Spinal cord (tissue), 10 donors: ENCODE measurements around the gene NDUFA8. TPM values are rescaled to one million over a fixed set of nuclear protein-coding genes. Genes with fewer than 3 reads are reported as not detected.

ENCODE experiments used
- DNase-seq, 6 donors: peaks; one replicate each; pipeline versions ENCODE4 v3.0.0 to v3.0.0-alpha.2; 2013 to 2015; ENCODE audit warnings: low spot score in 6 of 6, low read depth in 4 of 6
- H3K27ac ChIP-seq: one replicate; pipeline ENCODE4 v1.5.1; 2013; ENCODE audit warnings: low read depth, low read length, control low read depth
- H3K27me3 ChIP-seq: one replicate; pipeline ENCODE4 v1.6.1; 2013; ENCODE audit warnings: low read length; ENCODE audit not compliant: control insufficient read depth, insufficient read depth
- H3K36me3 ChIP-seq: one replicate; pipeline ENCODE4 v1.6.1; 2013; ENCODE audit warnings: low read length; ENCODE audit not compliant: control insufficient read depth, insufficient read depth
- H3K4me1 ChIP-seq: one replicate; pipeline ENCODE4 v1.6.1; 2013; ENCODE audit warnings: low read length; ENCODE audit not compliant: control insufficient read depth, insufficient read depth
- H3K4me3 ChIP-seq: one replicate; pipeline ENCODE4 v1.5.1; 2013; ENCODE audit warnings: low read depth, low read length, control low read depth
- H3K9me3 ChIP-seq: one replicate; pipeline ENCODE4 v1.6.1; 2013; ENCODE audit warnings: low read length; ENCODE audit not compliant: control insufficient read depth, insufficient read depth
- WGBS: methylation state at CpG from one replicate; pipeline ENCODE4 v1.1.5; 2013; ENCODE audit warnings: missing lambda C conversion rate; ENCODE audit not compliant: insufficient coverage; 5-methylcytosine and 5-hydroxymethylcytosine counted together
- polyA plus RNA-seq, 2 donors: library from polyadenylated mRNA; unstranded; fragments of 120-200 nt; gene quantifications; one replicate each; pipeline ENCODE4 v1.2.1, GENCODE V29; 2013; ENCODE audit not compliant: insufficient read length in 2 of 2
- total RNA-seq, 2 donors: library from RNA; depleted of rRNA in 1 of 2; stranded (reverse); fragments of 120-200 nt in 1 of 2; fragments of >200 nt in 1 of 2; gene quantifications; one replicate each; pipeline versions ENCODE4 v1.2.3 to v1.2.4, GENCODE V29; 2013 to 2014
- donor health status: healthy.

NDUFA8 gene
- total and polyA plus RNA-seq, 4 donors = 46.0 to 114 (median 84.2) TPM

GRCh38 chr9:122125509-122126330 is 33.9 kb downstream of the NDUFA8 start:
- Histone ChIP-seq H3K27ac (no peak overlapping the region), H3K36me3 (no peaks in the 10 kb centered on the region), H3K9me3 (no peaks in the 10 kb centered on the region), H3K27me3 (peaks cover 25% of the 10 kb centered on the region), H3K4me3 (no peak overlapping the region), H3K4me1 (peaks cover 29% of the 10 kb centered on the region)
- WGBS = 43% methylated on average over 18 of the region's 21 CpGs
- DNase-seq = no peak

DNA sequence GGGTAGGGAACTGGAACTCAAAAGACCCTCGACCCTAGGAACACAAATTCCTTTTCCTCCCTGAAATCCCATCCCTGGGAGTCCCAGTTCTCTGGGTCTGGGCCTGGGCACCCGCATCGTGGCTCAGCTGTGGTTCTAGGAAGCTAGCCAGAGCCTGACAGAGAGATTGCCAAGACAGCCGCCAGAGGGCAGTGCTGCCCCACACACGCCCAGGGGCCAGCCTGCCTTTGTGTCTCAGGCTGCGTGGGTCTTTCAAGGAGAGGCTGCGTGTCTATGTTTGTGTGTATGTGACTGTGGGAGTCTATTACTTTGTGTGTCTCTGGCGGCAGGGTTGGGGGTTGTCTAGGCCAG is 34.4 kb downstream of the NDUFA8 start:
- 0% methylated on average over 5 of the region's 8 CpGs for WGBS
- DNase-seq = peak in 5 of 6 donors; percentile 65 to 96 (median 75)
- peaks cover 27% of the 10 kb centered on the region for H3K4me1 ChIP-seq

DNA sequence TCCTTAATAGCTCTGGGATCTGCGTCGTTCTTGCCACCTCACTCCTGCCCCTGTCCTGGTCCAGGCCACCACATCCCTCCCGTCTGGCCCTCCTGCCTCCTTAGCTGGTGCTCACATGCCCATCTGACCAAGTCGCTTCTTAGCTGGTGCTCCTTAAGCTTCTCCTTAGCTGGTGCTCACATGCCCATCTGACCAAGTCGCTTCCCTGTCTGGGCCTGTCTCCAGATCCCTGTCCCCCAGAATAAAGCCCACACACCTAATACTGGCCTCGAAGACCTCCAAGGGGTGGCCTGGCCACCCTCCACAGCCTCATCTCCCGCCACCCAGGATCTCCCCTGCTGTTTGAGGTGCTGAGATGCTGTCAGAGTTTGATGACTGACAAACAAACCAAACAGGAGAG is 35.1 kb downstream of the NDUFA8 start:
- Histone ChIP-seq H3K4me3 (no peak overlapping the region), H3K27ac (no peak overlapping the region), H3K4me1 (peaks cover 27% of the 10 kb centered on the region), H3K9me3 (no peaks in the 10 kb centered on the region), H3K27me3 (peaks cover 25% of the 10 kb centered on the region), H3K36me3 (no peaks in the 10 kb centered on the region)
- DNase-seq = no peak
- WGBS = 79% methylated on average over 6 of the region's 7 CpGs

More for the DNA sequence above, 34.4 kb downstream of the NDUFA8 start:
- H3K27ac ChIP-seq = no peak overlapping the region
- no peaks in the 10 kb centered on the region for H3K9me3 ChIP-seq
- H3K4me3 ChIP-seq = no peak overlapping the region
- H3K27me3 ChIP-seq = peaks cover 25% of the 10 kb centered on the region
- no peaks in the 10 kb centered on the region for H3K36me3 ChIP-seq

DNA sequence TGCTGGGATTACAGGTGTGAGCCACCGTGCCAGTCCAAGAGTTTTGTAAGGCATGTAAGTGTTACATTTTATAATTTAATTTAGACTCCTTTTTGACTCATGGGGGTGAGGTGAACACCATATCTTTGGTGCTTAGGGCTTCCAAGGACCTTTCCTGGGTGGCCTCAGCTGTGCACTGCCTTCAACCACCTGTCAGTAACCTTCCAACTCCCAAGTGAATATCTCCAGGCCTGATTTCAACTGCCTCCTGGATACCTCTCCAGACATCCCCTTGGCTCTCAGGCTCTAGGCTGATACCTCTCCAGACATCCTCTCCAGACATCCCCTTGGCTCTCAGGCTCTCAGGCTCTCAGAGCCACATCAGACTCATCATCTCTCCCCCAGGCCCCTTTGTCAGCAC is 35.5 kb downstream of the NDUFA8 start:
- DNase-seq = no peak
- Histone ChIP-seq H3K27me3 (peaks cover 25% of the 10 kb centered on the region), H3K4me1 (peaks cover 27% of the 10 kb centered on the region), H3K27ac (no peak overlapping the region), H3K9me3 (no peaks in the 10 kb centered on the region), H3K4me3 (no peak overlapping the region), H3K36me3 (no peaks in the 10 kb centered on the region)
- WGBS = no CpG with 5 or more reads among the region's 1 CpG

DNA sequence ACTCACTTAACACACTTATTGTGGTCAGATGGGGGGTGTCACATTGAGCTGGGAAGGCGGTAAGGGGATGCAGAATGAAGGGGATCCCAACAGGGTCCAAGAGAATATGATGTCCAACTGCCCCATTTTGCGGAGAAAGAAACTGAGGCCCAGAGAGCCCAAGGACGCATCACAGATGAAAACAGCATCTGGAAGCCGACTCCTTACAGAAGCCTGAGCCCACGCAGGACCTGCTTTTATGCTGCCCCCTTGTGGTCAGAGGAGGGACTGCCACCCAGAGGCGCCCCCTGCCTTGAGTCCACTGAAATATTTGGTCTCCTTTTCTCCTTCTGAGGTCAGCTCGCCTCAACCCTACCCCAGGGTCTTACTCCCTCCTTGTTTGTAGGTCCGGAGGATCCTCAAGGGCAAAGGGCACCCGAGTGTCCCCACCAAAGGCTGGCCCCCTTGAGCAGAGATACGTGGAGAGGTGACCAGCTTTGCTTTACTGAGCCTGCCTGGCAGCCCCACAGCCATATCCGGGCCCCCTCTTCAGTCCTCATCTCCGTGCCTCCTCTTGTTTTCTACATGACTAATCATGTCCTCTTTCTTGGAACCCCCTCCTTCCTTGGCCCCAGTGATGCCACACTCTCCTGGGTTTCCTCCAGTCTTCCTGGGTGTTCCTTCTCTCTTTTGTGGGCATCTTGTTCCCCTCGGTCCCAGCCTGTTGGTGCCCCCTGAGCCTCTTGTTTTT is 36.5 kb downstream of the NDUFA8 start:
- H3K9me3 ChIP-seq = no peaks in the 10 kb centered on the region
- WGBS = 30% methylated on average over 11 of the region's 13 CpGs
- DNase-seq = peak in 4 of 6 donors; percentile 43 to 86 (median 64)
- H3K27me3 ChIP-seq = peaks cover 25% of the 10 kb centered on the region
- H3K4me1 ChIP-seq = peaks cover 27% of the 10 kb centered on the region
- H3K36me3 ChIP-seq = no peaks in the 10 kb centered on the region
- H3K4me3 ChIP-seq = no peak overlapping the region
- no peak overlapping the region for H3K27ac ChIP-seq

DNA sequence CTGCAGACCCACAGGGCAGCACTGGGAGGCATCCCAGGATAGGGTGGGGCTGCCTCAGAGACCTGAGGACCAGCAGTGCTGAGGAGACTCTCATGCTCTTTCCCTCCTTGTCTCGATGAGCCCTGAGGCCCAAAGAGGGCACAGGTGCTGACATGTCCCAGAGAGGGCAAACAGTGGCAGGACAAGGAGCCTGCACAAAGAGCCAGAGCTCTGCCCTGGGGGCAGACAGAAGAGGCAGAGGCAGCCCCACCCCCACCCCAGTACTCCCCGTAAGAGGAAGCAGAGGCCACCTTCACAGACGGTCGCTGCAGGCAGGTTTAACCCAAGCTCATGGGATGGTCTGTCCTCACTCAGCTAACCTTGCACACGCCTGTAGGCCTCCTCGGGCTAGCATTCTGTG is 37.1 kb downstream of the NDUFA8 start:
- no peaks in the 10 kb centered on the region for H3K9me3 ChIP-seq
- DNase-seq = no peak
- peaks cover 25% of the 10 kb centered on the region for H3K4me1 ChIP-seq
- peaks cover 24% of the 10 kb centered on the region for H3K27me3 ChIP-seq
- 86% methylated on average over 4 of the region's 6 CpGs for WGBS
- H3K27ac ChIP-seq = no peak overlapping the region
- no peak overlapping the region for H3K4me3 ChIP-seq
- no peaks in the 10 kb centered on the region for H3K36me3 ChIP-seq

DNA sequence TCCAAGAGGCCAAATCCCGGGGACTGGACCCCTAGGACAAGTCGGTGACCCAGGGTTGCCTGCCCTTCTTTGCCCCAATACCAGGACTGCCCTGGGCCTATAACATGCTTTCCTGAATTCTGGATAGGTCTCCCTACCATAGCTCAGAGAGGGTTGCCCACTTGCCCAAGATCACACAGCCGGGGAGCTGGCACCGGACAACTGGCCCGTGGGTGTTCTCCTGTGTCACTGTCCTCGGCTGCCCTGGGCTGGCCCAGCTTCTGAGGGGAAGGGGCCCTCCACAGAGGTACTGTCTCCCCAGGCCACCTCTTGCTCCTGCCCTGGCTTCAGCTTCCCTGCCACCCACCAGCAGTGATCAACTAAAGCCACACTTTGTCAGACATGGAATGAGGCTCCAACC is 37.6 kb downstream of the NDUFA8 start:
- no peak for DNase-seq
- Histone ChIP-seq H3K36me3 (no peaks in the 10 kb centered on the region), H3K4me1 (peaks cover 20% of the 10 kb centered on the region), H3K27me3 (peaks cover 19% of the 10 kb centered on the region), H3K4me3 (no peak overlapping the region), H3K27ac (no peak overlapping the region), H3K9me3 (no peaks in the 10 kb centered on the region)
- 94% methylated on average over 6 of the region's 6 CpGs for WGBS

GRCh38 chr9:122121391-122121790 is 38.2 kb downstream of the NDUFA8 start:
- no peaks in the 10 kb centered on the region for H3K9me3 ChIP-seq
- 99% methylated on average over 9 of the region's 10 CpGs for WGBS
- no peak overlapping the region for H3K27ac ChIP-seq
- DNase-seq = no peak
- no peak overlapping the region for H3K4me3 ChIP-seq
- H3K27me3 ChIP-seq = peaks cover 13% of the 10 kb centered on the region
- H3K36me3 ChIP-seq = no peaks in the 10 kb centered on the region
- H3K4me1 ChIP-seq = peaks cover 14% of the 10 kb centered on the region

DNA sequence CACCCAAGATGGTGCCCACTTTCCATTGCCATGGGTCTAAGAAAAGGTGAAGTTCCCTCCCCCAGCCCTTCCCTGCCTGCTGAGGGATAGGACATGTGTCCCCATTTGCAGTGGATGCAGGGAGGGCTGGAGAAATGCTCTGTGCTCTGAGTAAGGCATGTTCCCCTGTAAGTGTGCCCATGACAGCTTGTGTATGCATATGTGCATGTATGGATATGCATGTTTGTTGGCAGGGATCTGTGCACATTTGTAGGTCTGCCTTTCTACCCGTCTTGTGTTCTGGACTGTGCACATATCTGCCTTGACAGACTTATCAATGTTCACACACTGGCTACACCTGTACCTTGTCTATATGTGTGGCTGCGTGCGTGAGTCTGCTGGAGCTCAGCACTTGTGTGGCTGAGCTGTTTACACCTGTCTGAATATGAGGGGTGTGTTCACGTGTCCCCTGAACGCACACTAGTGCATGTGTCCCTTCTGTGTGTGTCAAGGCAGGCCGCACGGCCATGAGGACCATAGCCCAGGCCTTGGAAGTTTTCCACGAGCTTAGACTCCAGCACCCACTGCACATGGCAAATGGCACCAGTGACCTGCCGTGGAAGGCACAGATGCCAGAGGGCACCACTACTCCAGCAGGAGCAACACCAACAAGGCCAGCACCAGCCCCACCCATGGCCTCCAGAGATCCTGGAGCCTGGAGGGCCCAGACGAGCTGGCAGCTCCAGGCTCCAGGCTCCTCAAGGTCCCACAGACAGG is 39.1 kb downstream of the NDUFA8 start:
- peaks cover 5% of the 10 kb centered on the region for H3K4me1 ChIP-seq
- no peaks in the 10 kb centered on the region for H3K36me3 ChIP-seq
- H3K4me3 ChIP-seq = no peak overlapping the region
- H3K27me3 ChIP-seq = peaks cover 4% of the 10 kb centered on the region
- H3K27ac ChIP-seq = no peak overlapping the region
- DNase-seq = peak in 1 of 6 donors; percentile 91
- H3K9me3 ChIP-seq = no peaks in the 10 kb centered on the region
- 84% methylated on average over 10 of the region's 10 CpGs for WGBS
